ENCODE data around the gene LEMD2.

DNA sequence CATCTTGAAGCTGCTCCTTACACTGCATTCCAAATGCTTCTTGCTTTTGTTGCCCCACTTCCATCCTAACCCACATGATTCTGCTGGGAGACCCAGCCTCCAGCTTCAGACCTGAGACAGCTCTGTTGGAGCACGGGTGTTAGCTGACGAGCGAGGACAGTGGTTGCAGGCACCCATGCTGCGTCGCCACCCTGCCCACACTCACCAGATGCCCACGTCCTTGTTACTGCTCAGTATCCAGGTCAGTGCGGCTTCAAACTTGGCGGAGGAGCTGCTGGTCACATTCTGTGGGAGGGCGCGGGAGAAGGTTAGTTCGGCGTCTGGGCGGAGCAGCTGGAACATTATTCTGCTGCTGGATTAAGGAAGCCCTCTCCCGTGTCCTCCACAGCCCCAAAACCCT, 9.0 kb downstream of the LEMD2 start:
- TF ChIP-seq, protein P1, sequence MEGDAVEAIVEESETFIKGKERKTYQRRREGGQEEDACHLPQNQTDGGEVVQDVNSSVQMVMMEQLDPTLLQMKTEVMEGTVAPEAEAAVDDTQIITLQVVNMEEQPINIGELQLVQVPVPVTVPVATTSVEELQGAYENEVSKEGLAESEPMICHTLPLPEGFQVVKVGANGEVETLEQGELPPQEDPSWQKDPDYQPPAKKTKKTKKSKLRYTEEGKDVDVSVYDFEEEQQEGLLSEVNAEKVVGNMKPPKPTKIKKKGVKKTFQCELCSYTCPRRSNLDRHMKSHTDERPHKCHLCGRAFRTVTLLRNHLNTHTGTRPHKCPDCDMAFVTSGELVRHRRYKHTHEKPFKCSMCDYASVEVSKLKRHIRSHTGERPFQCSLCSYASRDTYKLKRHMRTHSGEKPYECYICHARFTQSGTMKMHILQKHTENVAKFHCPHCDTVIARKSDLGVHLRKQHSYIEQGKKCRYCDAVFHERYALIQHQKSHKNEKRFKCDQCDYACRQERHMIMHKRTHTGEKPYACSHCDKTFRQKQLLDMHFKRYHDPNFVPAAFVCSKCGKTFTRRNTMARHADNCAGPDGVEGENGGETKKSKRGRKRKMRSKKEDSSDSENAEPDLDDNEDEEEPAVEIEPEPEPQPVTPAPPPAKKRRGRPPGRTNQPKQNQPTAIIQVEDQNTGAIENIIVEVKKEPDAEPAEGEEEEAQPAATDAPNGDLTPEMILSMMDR (IDR thresholded peaks at IDR 0.05): no peak
- no peak for TF ChIP-seq POLR2A (IDR thresholded peaks at IDR 0.05)
- no peak for TF ChIP-seq POLR2AphosphoS5 (IDR thresholded peaks at IDR 0.05)
